AG10803 (cell line): ENCODE data around the gene KMT2C.

ENCODE experiments used
- DNase-seq: peaks from one replicate; pipeline ENCODE4 v3.0.0; 2010; ENCODE audit warnings: low read depth
- H3K4me3 ChIP-seq: 2 replicates; pipeline ENCODE4 v1.5.1; 2011; ENCODE audit warnings: mild to moderate bottlenecking, low read length, control low read depth
- CTCF ChIP-seq: conservative IDR thresholded peaks from 2 replicates; pipeline ENCODE4 v1.5.1; 2011; ENCODE audit warnings: mild to moderate bottlenecking, low read length, control low read depth, inconsistent platforms

The KMT2C gene

GRCh38 chr7:152176797-152177196 lies 259.0 kb downstream of the KMT2C start:
- no peak for TF ChIP-seq CTCF
- H3K4me3 ChIP-seq, result no peak overlapping the region
- DNase-seq, result no peak

DNA sequence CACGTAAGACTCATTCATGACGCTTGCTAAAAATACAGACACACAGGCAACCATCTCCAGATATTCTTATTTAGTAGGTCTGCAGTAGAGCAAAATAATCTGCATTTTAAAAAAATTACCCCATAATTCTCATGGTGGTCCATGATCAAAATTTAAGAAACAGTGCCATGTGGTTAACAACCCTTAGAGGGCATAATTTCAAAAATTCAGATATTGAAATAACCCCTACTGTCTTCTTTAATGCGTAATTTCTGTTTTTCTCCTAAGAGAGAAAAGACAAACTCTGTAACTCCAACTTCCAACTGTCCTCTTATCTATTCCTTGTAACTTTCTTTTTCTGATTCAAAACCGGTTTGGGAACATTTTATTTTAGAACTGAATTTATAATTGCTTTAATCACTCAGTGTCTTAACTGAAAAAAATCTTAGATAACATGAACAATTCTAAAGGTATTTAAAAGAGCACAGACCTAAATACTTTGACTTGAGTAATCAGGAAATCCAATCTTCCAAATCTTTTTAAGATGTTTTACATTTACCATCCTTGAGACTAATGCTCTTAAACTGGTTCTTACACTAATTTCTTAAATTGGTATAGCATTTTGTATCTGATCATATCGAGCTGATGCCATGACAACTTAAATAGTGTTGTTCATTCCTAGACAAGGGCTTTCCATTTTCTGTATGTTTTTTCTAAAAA lies 262.3 kb downstream of the KMT2C start:
- TF ChIP-seq CTCF, result no peak; the same call in 1 of the 2 replicates
- no peak overlapping the region for H3K4me3 ChIP-seq
- DNase-seq, result peak; percentile 2

GRCh38 chr7:152162287-152162686 lies 273.5 kb downstream of the KMT2C start:
- no peak for TF ChIP-seq CTCF
- H3K4me3 ChIP-seq, result no peak overlapping the region
- no peak for DNase-seq

- TF ChIP-seq CTCF, result no peak
- no peak overlapping the region for H3K4me3 ChIP-seq
- no peak for DNase-seq
Measured at GRCh38 chr7:152161171-152161570, 274.6 kb downstream of the KMT2C start.

DNA sequence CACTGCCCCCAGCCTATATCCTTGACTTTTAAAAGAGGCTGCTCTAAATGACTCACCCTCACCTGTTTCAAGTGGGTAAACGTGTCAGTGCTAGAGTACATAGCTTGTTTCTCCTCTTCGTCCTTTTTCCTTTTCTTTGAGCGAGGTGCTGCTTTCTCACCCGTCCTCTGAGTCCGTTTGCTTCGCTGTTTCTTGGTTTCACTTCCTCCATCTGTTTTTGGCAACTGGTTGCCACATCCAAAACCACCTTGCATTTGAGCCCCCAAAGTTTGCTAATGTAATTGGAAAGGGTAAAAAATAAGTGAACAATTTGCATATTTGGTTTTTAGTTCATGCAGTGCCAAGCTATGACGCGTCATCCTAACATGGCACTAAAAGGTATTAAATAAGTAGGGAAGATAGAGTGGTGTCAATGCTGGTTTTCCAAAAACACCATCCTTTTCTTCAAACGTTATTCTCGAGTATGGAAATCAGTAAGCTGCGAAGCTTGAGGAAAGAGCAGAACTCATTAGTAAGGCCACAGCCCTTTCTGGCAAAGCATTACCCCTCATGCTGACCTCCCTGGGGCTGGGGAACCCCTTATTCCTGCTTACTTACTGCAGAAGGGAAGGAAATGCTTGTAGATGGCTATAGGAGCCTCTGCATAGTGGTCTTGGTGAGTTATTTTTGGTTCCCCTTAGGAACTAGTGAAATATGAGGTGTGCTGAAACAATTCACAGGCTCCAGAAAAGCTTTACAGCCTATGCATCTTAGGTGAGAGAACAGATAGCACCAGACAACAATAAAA lies 276.8 kb downstream of the KMT2C start:
- DNase-seq, result no peak
- H3K4me3 ChIP-seq, result no peak overlapping the region
- TF ChIP-seq CTCF, result no peak

DNA sequence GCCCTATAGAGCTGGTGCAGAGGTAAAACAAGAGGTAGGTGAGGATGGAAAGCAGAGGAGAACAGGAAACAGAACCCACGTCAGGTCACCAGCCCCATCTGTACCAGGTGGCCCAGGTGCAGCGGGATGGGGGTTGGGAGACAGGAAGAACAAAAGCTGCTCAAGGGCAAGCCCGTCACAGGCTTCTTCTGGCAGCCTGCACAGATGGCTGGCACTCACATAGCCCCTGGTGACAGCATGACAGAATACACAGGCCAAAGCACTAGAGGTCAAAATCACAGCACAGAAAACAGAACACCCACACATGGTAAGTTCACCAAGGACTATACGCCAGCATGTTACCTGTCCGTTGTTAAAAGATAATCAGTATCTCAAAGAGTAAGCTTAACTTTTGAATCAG lies 283.5 kb downstream of the KMT2C start:
- TF ChIP-seq CTCF, result no peak
- H3K4me3 ChIP-seq, result no peak overlapping the region
- no peak for DNase-seq

- TF ChIP-seq CTCF, result no peak
- no peak for DNase-seq
- no peak overlapping the region for H3K4me3 ChIP-seq
Measured at GRCh38 chr7:152149363-152149762, 286.4 kb downstream of the KMT2C start.
